IMR-90 (cell line): ENCODE data around the gene PITPNM1.

ENCODE experiments used
- CEBPB ChIP-seq: IDR thresholded peaks from 2 replicates; pipeline ENCODE4 v1.6.1; 2012; ENCODE audit warnings: low read depth, low read length, improper control_type of control experiment
- CTCF ChIP-seq: conservative IDR thresholded peaks from 2 replicates; pipeline ENCODE4 v1.5.1; 2012; ENCODE audit warnings: mild to moderate bottlenecking, low read depth, low read length, improper control_type of control experiment
- FOS ChIP-seq: fragments of 150-350 bp; IDR thresholded peaks from 2 replicates; pipeline ENCODE4 v1.6.1; 2016; ENCODE audit warnings: low read depth, low read length
- MAFK ChIP-seq: IDR thresholded peaks from 2 replicates; pipeline ENCODE4 v1.6.1; 2012; ENCODE audit warnings: low read depth, low read length, improper control_type of control experiment
- MXI1 ChIP-seq: IDR thresholded peaks from 2 replicates; pipeline ENCODE4 v1.6.1; 2012; ENCODE audit warnings: low read depth, mild to moderate bottlenecking, low read length, moderate library complexity, borderline replicate concordance
- POLR2A ChIP-seq: IDR thresholded peaks from 2 replicates; pipeline ENCODE4 v1.6.1; 2012; ENCODE audit warnings: mild to moderate bottlenecking, low read depth, low read length
- RAD21 ChIP-seq: IDR thresholded peaks from 2 replicates; pipeline ENCODE4 v1.6.1; 2012; ENCODE audit warnings: low read length, improper control_type of control experiment
- RCOR1 ChIP-seq: IDR thresholded peaks from 2 replicates; pipeline ENCODE4 v1.6.1; 2012; ENCODE audit warnings: mild to moderate bottlenecking, low read length, improper control_type of control experiment; ENCODE audit not compliant: insufficient replicate concordance
- RFX5 ChIP-seq: IDR thresholded peaks from 2 replicates; pipeline ENCODE4 v1.8.0; 2012; ENCODE audit warnings: low read depth, mild to moderate bottlenecking, low read length, moderate library complexity
- SMC3 ChIP-seq: fragments of 150-350 bp; IDR thresholded peaks from 2 replicates; pipeline ENCODE4 v1.6.1; 2016; ENCODE audit warnings: low read depth, mild to moderate bottlenecking, antibody characterized with exemption, low read length, moderate library complexity
- USF2 ChIP-seq: fragments of 150-350 bp; IDR thresholded peaks from 2 replicates; pipeline ENCODE4 v1.6.1; 2017; ENCODE audit warnings: mild to moderate bottlenecking, antibody characterized with exemption, low read length, low read depth

- no peak for TF ChIP-seq POLR2A
- no peak for TF ChIP-seq CTCF
- no peak for TF ChIP-seq USF2
- no peak for TF ChIP-seq SMC3
- no peak for TF ChIP-seq CEBPB
- TF ChIP-seq FOS, result no peak
- no peak for TF ChIP-seq RCOR1
- TF ChIP-seq RFX5, result no peak
- no peak for TF ChIP-seq MAFK
- TF ChIP-seq MXI1, result no peak
- TF ChIP-seq RAD21, result no peak
These were observed 15.1 kb downstream of the PITPNM1 start for GRCh38 chr11:67489885-67490726.
